ENCODE measurements around the gene TTC21A. TPM values are rescaled to one million over a fixed set of nuclear protein-coding genes. Genes with fewer than 3 reads are reported as not detected.
A peak's percentile ranks its signal among the peaks of the same experiment; 100 is the strongest.

TTC21A gene
- total RNA-seq, 6 experiments from 2014 or later, result 1.4 to 3.5 (median 2.5) TPM

DNA sequence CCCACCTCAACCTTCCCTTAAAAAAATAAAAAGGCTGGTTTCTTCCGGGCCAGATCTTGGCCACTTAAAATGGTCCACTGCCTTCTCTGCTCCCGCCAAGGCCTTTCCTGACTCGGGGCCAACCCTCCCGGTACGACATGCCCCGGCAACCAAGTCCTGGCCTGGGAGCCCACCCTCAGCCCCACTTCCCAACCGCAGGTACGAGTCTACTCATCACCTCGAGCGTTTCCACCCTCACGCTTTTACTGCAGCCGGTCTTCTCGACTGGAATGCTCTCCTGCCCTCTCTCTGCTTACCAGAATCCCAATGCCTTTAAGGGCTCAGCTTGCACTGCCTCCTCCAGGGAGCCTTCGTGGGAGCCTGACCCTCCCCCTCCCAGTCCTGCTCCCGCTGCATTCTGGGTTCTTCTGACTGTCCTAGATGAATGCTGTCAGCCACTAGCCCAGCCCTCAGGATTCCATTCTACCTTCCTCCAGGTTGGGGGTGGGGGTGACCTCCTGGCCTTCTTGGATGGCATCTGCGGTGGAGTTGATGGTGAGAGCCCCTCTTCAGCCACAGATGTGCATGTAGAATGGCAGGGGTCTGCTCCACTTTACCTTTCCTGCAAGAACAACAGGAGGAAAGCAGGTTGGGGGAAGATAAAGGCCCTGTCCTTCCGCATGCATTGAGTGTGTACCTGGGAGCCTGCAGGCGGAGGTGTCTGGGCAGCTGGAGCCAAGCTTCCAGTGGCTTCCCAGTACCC lies 47.0 kb downstream of the TTC21A start:
- DNase-seq (no peak), ATAC-seq (peak in 2 of 4 donors; percentile 1 to 5)
- Histone ChIP-seq H3K36me3 (no peaks in the 10 kb centered on the region), H3K4me3 (peak overlapping the region; percentile 35 to 70 (median 48)), H3K27me3 (no peaks in the 10 kb centered on the region), H3K27ac (peak overlapping the region; percentile 90 to 99 (median 92)), H3K9me3 (no peaks in the 10 kb centered on the region), H3K4me1 (peaks cover 0 to 42% (median 14%) of the 10 kb centered on the region in 4 donors)
- intact Hi-C loops (cut with DNase I), result no loop called here
- no peak for TF ChIP-seq POLR2A (IDR thresholded peaks at IDR 0.05)
- TF ChIP-seq, protein P1, sequence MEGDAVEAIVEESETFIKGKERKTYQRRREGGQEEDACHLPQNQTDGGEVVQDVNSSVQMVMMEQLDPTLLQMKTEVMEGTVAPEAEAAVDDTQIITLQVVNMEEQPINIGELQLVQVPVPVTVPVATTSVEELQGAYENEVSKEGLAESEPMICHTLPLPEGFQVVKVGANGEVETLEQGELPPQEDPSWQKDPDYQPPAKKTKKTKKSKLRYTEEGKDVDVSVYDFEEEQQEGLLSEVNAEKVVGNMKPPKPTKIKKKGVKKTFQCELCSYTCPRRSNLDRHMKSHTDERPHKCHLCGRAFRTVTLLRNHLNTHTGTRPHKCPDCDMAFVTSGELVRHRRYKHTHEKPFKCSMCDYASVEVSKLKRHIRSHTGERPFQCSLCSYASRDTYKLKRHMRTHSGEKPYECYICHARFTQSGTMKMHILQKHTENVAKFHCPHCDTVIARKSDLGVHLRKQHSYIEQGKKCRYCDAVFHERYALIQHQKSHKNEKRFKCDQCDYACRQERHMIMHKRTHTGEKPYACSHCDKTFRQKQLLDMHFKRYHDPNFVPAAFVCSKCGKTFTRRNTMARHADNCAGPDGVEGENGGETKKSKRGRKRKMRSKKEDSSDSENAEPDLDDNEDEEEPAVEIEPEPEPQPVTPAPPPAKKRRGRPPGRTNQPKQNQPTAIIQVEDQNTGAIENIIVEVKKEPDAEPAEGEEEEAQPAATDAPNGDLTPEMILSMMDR (IDR thresholded peaks at IDR 0.05), result no peak
- WGBS (ENCODE audit: insufficient coverage, low coverage, low lambda C conversion rate, missing lambda C conversion rate), result 34% methylated on average over 14 of the region's 18 CpGs

DNA sequence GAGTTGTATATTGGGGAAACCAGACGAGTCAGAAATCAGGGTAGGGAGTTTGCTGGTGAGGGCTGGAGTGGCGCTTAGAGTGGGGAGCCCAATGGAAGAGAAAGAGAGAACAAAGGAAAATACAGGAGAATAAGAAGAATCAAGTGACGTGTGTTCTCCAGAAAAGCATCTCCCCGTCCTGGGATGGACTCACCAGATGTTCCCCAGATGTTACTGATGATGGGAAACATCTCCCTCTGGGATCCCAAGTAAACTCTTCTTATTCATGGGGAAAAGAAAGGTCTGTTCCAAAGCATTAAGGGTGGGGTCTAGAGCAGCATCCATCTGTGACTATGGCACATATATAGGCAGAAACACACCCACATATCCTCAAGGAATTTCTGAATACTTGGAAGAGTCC lies 48.9 kb downstream of the TTC21A start:
- Histone ChIP-seq H3K27ac (no peak overlapping the region), H3K36me3 (no peaks in the 10 kb centered on the region), H3K4me1 (peaks cover 0 to 24% (median 9%) of the 10 kb centered on the region in 4 donors), H3K9me3 (no peaks in the 10 kb centered on the region), H3K27me3 (no peaks in the 10 kb centered on the region), H3K4me3 (no peak overlapping the region)
- intact Hi-C loops (cut with DNase I), result no loop called here
- TF ChIP-seq, protein P1 (IDR thresholded peaks at IDR 0.05), result no peak
- TF ChIP-seq POLR2A (IDR thresholded peaks at IDR 0.05), result no peak
- no peak for DNase-seq
- ATAC-seq, result no peak
- WGBS (ENCODE audit: insufficient coverage, low coverage, low lambda C conversion rate, missing lambda C conversion rate), result 67% methylated on average over 2 of the region's 4 CpGs

DNA sequence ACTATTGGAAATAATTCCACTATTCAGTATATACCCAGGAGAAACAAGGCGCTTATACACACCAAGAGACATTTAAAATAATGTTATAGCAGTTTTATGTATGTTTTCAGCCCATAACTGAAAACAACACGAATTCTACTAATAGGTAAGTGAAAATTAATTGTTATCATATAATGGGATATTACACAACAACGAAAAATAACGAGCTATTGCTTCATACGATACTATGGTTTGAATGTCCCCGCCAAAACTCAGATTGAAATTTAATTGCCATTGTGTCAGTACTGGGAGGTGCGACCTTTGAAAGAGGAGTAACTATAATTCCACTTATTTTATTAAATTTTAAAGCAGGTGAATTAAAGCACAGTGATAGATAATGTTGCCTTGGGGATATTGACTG lies 49.9 kb downstream of the TTC21A start:
- intact Hi-C loops (cut with DNase I), result no loop called here
- no peaks in the 10 kb centered on the region for H3K9me3 ChIP-seq
- TF ChIP-seq, protein P1 (IDR thresholded peaks at IDR 0.05), result no peak
- TF ChIP-seq POLR2A (IDR thresholded peaks at IDR 0.05), result no peak
- H3K36me3 ChIP-seq, result no peaks in the 10 kb centered on the region
- ATAC-seq (no peak), DNase-seq (no peak)
- no peak overlapping the region for H3K4me3 ChIP-seq
- 86% methylated on average over 7 of the region's 7 CpGs for WGBS (ENCODE audit: insufficient coverage, low coverage, low lambda C conversion rate, missing lambda C conversion rate)
- no peak overlapping the region for H3K27ac ChIP-seq
- H3K4me1 ChIP-seq, result peaks cover 0 to 16% (median 8%) of the 10 kb centered on the region in 4 donors
- H3K27me3 ChIP-seq, result no peaks in the 10 kb centered on the region

DNA sequence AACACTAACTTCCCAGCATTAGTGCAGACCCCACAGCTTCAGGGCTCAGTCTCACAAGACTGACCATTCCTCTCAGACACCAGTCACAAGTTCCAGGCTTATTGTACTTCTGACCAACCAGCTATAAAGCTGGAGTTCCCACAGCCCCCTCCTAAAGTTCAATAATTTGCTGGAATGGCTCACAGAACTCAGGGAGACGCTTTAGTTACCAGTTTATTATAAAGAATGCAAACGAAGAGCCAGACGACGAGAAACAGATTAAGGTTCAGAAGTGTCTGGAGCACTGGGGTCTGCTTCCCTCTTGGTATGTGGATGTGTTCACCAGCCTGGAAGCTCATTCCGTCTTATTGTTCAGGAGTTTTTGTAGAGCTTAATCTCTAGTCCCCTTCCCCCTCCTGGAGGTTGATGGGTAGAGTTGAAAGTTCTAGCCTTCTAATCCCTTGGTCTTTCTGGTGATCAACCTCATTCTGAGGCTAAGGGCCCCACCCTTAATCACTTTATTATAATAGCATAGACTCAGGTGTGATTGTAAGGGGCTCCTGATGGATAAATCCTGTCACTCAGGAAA lies 50.8 kb downstream of the TTC21A start:
- peaks cover 0 to 16% (median 8%) of the 10 kb centered on the region in 4 donors for H3K4me1 ChIP-seq
- no peak overlapping the region for H3K4me3 ChIP-seq
- no peaks in the 10 kb centered on the region for H3K27me3 ChIP-seq
- ATAC-seq (no peak), DNase-seq (no peak)
- H3K36me3 ChIP-seq, result no peaks in the 10 kb centered on the region
- intact Hi-C loops (cut with DNase I), result no loop called here
- no peak overlapping the region for H3K27ac ChIP-seq
- TF ChIP-seq, protein P1 (IDR thresholded peaks at IDR 0.05), result no peak
- no peak for TF ChIP-seq POLR2A (IDR thresholded peaks at IDR 0.05)
- H3K9me3 ChIP-seq, result no peaks in the 10 kb centered on the region
- WGBS (ENCODE audit: insufficient coverage, low coverage, low lambda C conversion rate, missing lambda C conversion rate), result 88% methylated on average over 5 of the region's 5 CpGs
